ENCODE measurements around the gene TNS3. TPM values are rescaled to one million over a fixed set of nuclear protein-coding genes. Genes with fewer than 3 reads are reported as not detected.

Gene TNS3
- total and polyA plus RNA-seq, 2 donors (not counting 1 experiment from before 2014, with no cell fraction given): 11.4 to 77.5 TPM

DNA sequence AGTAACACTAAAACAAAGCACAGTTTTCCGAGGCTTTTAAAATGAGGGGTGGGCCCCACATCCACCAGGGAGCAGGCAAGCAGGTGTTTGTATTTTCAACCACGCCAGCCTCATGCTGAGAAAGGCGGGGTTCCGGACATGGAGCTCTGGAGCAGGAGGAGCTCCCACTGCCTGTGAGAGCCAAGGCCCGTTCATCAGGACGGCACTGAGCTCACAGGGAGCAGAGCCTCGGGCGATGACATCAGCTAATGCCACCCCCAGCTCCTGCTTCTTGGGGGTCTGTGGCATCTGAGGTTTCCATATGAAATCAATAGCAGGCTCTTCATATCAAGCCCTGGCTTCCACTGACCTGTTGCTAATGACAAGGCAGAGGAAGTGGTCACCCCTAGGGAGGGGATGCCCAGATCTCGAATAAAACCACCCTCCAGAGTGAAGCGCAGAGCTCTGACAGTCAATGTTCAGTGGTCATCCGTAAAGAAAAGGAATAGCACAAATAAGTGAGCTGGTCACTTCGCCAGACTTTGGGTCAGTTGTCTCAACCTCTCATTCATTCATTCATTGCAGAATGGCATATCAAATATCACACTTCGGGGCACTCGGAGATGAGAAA lies 89.1 kb downstream of the TNS3 start:
- Mint-ChIP-seq H3K4me1 (peaks cover 48% of the 10 kb centered on the region), H3K9me3 (ENCODE audit: insufficient read depth) (no peaks in the 10 kb centered on the region), H3K4me3 (no peak overlapping the region), H3K27ac (no peak overlapping the region), H3K27me3 (no peaks in the 10 kb centered on the region)
- no peak for ATAC-seq (ENCODE audit: low read depth)
- no peak for DNase-seq
- ChIA-PET CTCF (no interaction called here), POLR2A (no interaction called here)
- intact Hi-C loops (cut with micrococcal nuclease): no loop called here
- Histone ChIP-seq H4K20me1 (ENCODE audit: control insufficient read depth, insufficient read depth, low read length, poor library complexity, severe bottlenecking) (peaks cover 9% of the 10 kb centered on the region), H3K9ac (ENCODE audit: low read length) (no peak overlapping the region), H3K27ac (ENCODE audit: low read length in 2 of 2) (no peak overlapping the region), H3K4me3 (ENCODE audit: control extremely low read depth in 1 of 5, extremely low read depth in 1 of 5, insufficient read depth in 1 of 5, low read depth in 2 of 5, low read length in 4 of 5) (no peak overlapping the region), H3K79me2 (ENCODE audit: control insufficient read depth, insufficient read depth, low read length) (peaks cover 46% of the 10 kb centered on the region), H3K36me3 (replicated peaks in 1 of 2; ENCODE audit: control extremely low read depth in 1 of 2, control insufficient read depth in 1 of 2, extremely low read depth in 1 of 2, insufficient read depth in 2 of 2, low read length in 1 of 2) (peaks cover 0 to 6% of the 10 kb centered on the region in 2 experiments), H3K4me2 (replicated peaks; ENCODE audit: low read depth, low read length, poor library complexity, severe bottlenecking) (no peak overlapping the region), H3K27me3 (replicated peaks in 1 of 4; ENCODE audit: control extremely low read depth in 1 of 4, control insufficient read depth in 3 of 4, insufficient read depth in 4 of 4, low read length in 3 of 4) (no peaks in the 10 kb centered on the region), H2AFZ (ENCODE audit: insufficient read depth, low read depth, low read length, poor library complexity, severe bottlenecking) (no peak overlapping the region), H3K9me3 (ENCODE audit: control extremely low read depth in 1 of 3, control insufficient read depth in 2 of 3, insufficient read depth in 1 of 3, low read length in 2 of 3) (peaks cover 0 to 3% (median 0%) of the 10 kb centered on the region in 3 donors), H3K4me1 (ENCODE audit: control insufficient read depth in 2 of 2, insufficient read depth in 2 of 2, low read length in 2 of 2) (peaks cover 40 to 46% of the 10 kb centered on the region in 2 donors)
- WGBS (ENCODE audit: insufficient coverage): 91% methylated on average over 9 of the region's 14 CpGs
- no peak for TF ChIP-seq EZH2 (IDR thresholded peaks at IDR 0.05; ENCODE audit: borderline replicate concordance, insufficient read depth, low read depth, low read length, poor library complexity, severe bottlenecking)
- TF ChIP-seq, protein P1, sequence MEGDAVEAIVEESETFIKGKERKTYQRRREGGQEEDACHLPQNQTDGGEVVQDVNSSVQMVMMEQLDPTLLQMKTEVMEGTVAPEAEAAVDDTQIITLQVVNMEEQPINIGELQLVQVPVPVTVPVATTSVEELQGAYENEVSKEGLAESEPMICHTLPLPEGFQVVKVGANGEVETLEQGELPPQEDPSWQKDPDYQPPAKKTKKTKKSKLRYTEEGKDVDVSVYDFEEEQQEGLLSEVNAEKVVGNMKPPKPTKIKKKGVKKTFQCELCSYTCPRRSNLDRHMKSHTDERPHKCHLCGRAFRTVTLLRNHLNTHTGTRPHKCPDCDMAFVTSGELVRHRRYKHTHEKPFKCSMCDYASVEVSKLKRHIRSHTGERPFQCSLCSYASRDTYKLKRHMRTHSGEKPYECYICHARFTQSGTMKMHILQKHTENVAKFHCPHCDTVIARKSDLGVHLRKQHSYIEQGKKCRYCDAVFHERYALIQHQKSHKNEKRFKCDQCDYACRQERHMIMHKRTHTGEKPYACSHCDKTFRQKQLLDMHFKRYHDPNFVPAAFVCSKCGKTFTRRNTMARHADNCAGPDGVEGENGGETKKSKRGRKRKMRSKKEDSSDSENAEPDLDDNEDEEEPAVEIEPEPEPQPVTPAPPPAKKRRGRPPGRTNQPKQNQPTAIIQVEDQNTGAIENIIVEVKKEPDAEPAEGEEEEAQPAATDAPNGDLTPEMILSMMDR (IDR thresholded peaks at IDR 0.05): no peak

DNA sequence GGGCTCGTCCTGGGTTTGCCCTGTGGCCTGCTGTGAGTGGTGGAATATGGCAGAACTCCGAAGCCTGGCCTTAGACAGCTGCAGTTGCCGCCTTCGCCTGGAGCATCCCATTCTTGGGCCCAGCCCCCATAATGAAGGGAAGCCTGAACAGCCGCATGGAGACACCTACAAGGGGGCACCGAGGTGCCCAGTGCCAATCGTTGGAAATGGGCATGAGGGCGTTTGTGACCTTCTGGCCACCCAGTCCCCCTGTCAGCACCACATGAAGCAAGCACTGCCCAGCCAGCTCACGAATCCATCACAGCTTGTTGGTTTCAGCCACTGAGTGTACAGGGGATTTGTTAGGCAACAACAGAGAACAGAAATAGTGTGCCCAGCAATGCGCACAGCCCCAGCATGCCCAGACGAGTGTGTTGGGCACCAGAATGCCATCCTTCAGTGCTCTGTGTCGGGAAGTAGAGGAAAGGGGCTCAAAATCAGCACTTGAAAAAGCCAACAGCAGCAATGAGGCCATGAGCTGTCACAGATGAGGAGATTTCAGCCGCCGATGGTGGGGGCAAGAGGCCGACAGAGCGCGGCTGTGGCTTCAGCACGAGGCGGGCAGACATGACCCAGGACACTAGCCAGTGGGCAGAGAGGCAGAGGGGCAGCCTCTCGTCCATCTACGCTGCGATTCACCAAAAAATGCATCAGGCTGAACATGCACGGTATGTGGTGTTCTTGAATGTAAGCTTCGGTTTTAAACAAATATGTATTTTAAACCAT lies 91.2 kb downstream of the TNS3 start:
- ChIA-PET POLR2A (no interaction called here), CTCF (no interaction called here)
- H3K27me3 Mint-ChIP-seq: no peaks in the 10 kb centered on the region
- peaks cover 56% of the 10 kb centered on the region for H3K79me2 ChIP-seq (ENCODE audit: control insufficient read depth, insufficient read depth, low read length)
- DNase-seq: no peak
- H3K9ac ChIP-seq (ENCODE audit: low read length): no peak overlapping the region
- no peak overlapping the region for H3K4me3 ChIP-seq (ENCODE audit: control extremely low read depth in 1 of 5, extremely low read depth in 1 of 5, insufficient read depth in 1 of 5, low read depth in 2 of 5, low read length in 4 of 5)
- peaks cover 0 to 3% (median 0%) of the 10 kb centered on the region in 3 donors for H3K9me3 ChIP-seq (ENCODE audit: control extremely low read depth in 1 of 3, control insufficient read depth in 2 of 3, insufficient read depth in 1 of 3, low read length in 2 of 3)
- intact Hi-C loops (cut with micrococcal nuclease): no loop called here
- no peak overlapping the region for H3K4me3 Mint-ChIP-seq
- 94% methylated on average over 19 of the region's 24 CpGs for WGBS (ENCODE audit: insufficient coverage)
- peaks cover 37% of the 10 kb centered on the region for H3K4me1 Mint-ChIP-seq
- no peak overlapping the region for H3K4me2 ChIP-seq (replicated peaks; ENCODE audit: low read depth, low read length, poor library complexity, severe bottlenecking)
- no peak overlapping the region for H3K27ac ChIP-seq (ENCODE audit: low read length in 2 of 2)
- H3K9me3 Mint-ChIP-seq (ENCODE audit: insufficient read depth): no peaks in the 10 kb centered on the region
- no peak overlapping the region for H3K27ac Mint-ChIP-seq
- H3K36me3 ChIP-seq (replicated peaks in 1 of 2; ENCODE audit: control extremely low read depth in 1 of 2, control insufficient read depth in 1 of 2, extremely low read depth in 1 of 2, insufficient read depth in 2 of 2, low read length in 1 of 2): peaks cover 0 to 6% of the 10 kb centered on the region in 2 experiments
- H4K20me1 ChIP-seq (ENCODE audit: control insufficient read depth, insufficient read depth, low read length, poor library complexity, severe bottlenecking): peaks cover 7% of the 10 kb centered on the region
- ATAC-seq (ENCODE audit: low read depth): no peak
- peaks cover 19 to 28% of the 10 kb centered on the region in 2 donors for H3K4me1 ChIP-seq (ENCODE audit: control insufficient read depth in 2 of 2, insufficient read depth in 2 of 2, low read length in 2 of 2)
- TF ChIP-seq, protein P1 (IDR thresholded peaks at IDR 0.05): no peak
- no peak for TF ChIP-seq EZH2 (IDR thresholded peaks at IDR 0.05; ENCODE audit: borderline replicate concordance, insufficient read depth, low read depth, low read length, poor library complexity, severe bottlenecking)
- H2AFZ ChIP-seq (ENCODE audit: insufficient read depth, low read depth, low read length, poor library complexity, severe bottlenecking): no peak overlapping the region
- H3K27me3 ChIP-seq (replicated peaks in 1 of 4; ENCODE audit: control extremely low read depth in 1 of 4, control insufficient read depth in 3 of 4, insufficient read depth in 4 of 4, low read length in 3 of 4): no peaks in the 10 kb centered on the region

Data from B cell (primary cell).